ENCODE results near the gene TIMM22. TPM values are rescaled to one million over a fixed set of nuclear protein-coding genes. Genes with fewer than 3 reads are reported as not detected.

Gene TIMM22
- total RNA-seq, 4 donors from 2014 or later = 14.4 to 16.1 (median 15.3) TPM

- intact Hi-C loops (cut with DNase I; ENCODE audit: low total_unique reads) = loop anchor here (1.0 kb wide), 1 partner anchor 57 kb away; no protein-coding TSS in a partner anchor
- Histone ChIP-seq H3K27me3 (no peaks in the 10 kb centered on the region), H3K27ac (peak overlapping the region; percentile 87 to 91 (median 88)), H3K4me1 (peaks cover 20 to 26% of the 10 kb centered on the region in 2 donors), H3K36me3 (no peaks in the 10 kb centered on the region), H3K9me3 (no peaks in the 10 kb centered on the region), H3K4me3 (no peak overlapping the region)
- ATAC-seq (peak in 1 of 2 donors; percentile 20), DNase-seq (peak in 1 of 2 donors; percentile 48)
- TF ChIP-seq POLR2A (IDR thresholded peaks at IDR 0.05) = no peak
- no peak for TF ChIP-seq CTCF (IDR thresholded peaks at IDR 0.05 in 4 of 5, conservative IDR thresholded peaks at IDR 0.05 in 1 of 5)
- in situ Hi-C loops (cut with MboI; ENCODE audit: low sequenced_read_pairs in 4 of 4) = no loop called here
These were observed 38.0 kb upstream of the TIMM22 start for GRCh38 chr17:958712-959451.

GRCh38 chr17:962166-962565, 34.8 kb upstream of the TIMM22 start:
- Histone ChIP-seq H3K36me3 (no peaks in the 10 kb centered on the region), H3K4me3 (no peak overlapping the region), H3K9me3 (no peaks in the 10 kb centered on the region), H3K4me1 (peaks cover 14 to 28% of the 10 kb centered on the region in 2 donors), H3K27me3 (no peaks in the 10 kb centered on the region), H3K27ac (peak overlapping the region in 2 of 4 donors; percentile 35 to 90)
- ATAC-seq (no peak), DNase-seq (no peak)
- intact Hi-C loops (cut with DNase I; ENCODE audit: low total_unique reads) = no loop called here
- TF ChIP-seq POLR2A (IDR thresholded peaks at IDR 0.05) (no peak), CTCF (IDR thresholded peaks at IDR 0.05 in 4 of 5, conservative IDR thresholded peaks at IDR 0.05 in 1 of 5) (no peak)
- in situ Hi-C loops (cut with MboI; ENCODE audit: low sequenced_read_pairs in 4 of 4) = no loop called here

- Histone ChIP-seq H3K27ac (peak overlapping the region in 1 of 4 donors; percentile 16), H3K9me3 (no peaks in the 10 kb centered on the region), H3K27me3 (no peaks in the 10 kb centered on the region), H3K4me3 (no peak overlapping the region), H3K36me3 (no peaks in the 10 kb centered on the region), H3K4me1 (peaks cover 10 to 23% of the 10 kb centered on the region in 2 donors)
- TF ChIP-seq CTCF (IDR thresholded peaks at IDR 0.05 in 4 of 5, conservative IDR thresholded peaks at IDR 0.05 in 1 of 5) = no peak
- no peak for TF ChIP-seq POLR2A (IDR thresholded peaks at IDR 0.05)
- intact Hi-C loops (cut with DNase I; ENCODE audit: low total_unique reads) (no loop called here), in situ Hi-C loops (cut with MboI; ENCODE audit: low sequenced_read_pairs in 4 of 4) (no loop called here)
- DNase-seq (no peak), ATAC-seq (no peak)
These were observed 34.3 kb upstream of the TIMM22 start for GRCh38 chr17:962670-963069.

- H3K4me1 ChIP-seq = peaks cover 12 to 31% of the 10 kb centered on the region in 2 donors
- intact Hi-C loops (cut with DNase I; ENCODE audit: low total_unique reads) = no loop called here
- H3K36me3 ChIP-seq = no peaks in the 10 kb centered on the region
- H3K4me3 ChIP-seq = no peak overlapping the region
- no peaks in the 10 kb centered on the region for H3K27me3 ChIP-seq
- no peaks in the 10 kb centered on the region for H3K9me3 ChIP-seq
- DNase-seq = no peak
- in situ Hi-C loops (cut with MboI; ENCODE audit: low sequenced_read_pairs in 4 of 4) = no loop called here
- ATAC-seq = no peak
- H3K27ac ChIP-seq = no peak overlapping the region
- TF ChIP-seq POLR2A (IDR thresholded peaks at IDR 0.05) (no peak), CTCF (IDR thresholded peaks at IDR 0.05 in 4 of 5, conservative IDR thresholded peaks at IDR 0.05 in 1 of 5) (no peak)
These were observed 32.1 kb upstream of the TIMM22 start for GRCh38 chr17:964876-965275.

All from gastrocnemius medialis (tissue), 4 donors.